OCI-LY1 (cell line): Measurements from ENCODE around the gene SLC23A2.

ENCODE experiments used
- H2AFZ ChIP-seq: fragments of 200-600 bp; sonication (generic), shearing (Covaris generic); 2 replicates; pipeline ENCODE4 v1.6.0; 2014; ENCODE audit warnings: antibody characterized with exemption, mild to moderate bottlenecking, low read length
- H3F3A ChIP-seq: fragments of 200-600 bp; sonication (generic), shearing (Covaris generic); 2 replicates; pipeline ENCODE4 v1.6.0; 2014; ENCODE audit warnings: mild to moderate bottlenecking, antibody characterized with exemption, low read length, moderate library complexity; ENCODE audit not compliant: insufficient read depth
- H3K27ac ChIP-seq: fragments of 200-600 bp; sonication (generic); 2 replicates; pipeline ENCODE4 v1.5.1; 2014; ENCODE audit warnings: low read length, mixed run types, mild to moderate bottlenecking, low read depth; ENCODE audit not compliant: poor library complexity, severe bottlenecking
- H3K27me3 ChIP-seq: fragments of 200-600 bp; sonication (generic); 2 replicates; pipeline ENCODE4 v1.6.0; 2014; ENCODE audit warnings: antibody characterized with exemption, mild to moderate bottlenecking, low read length, moderate library complexity; ENCODE audit not compliant: insufficient read depth
- H3K36me3 ChIP-seq: fragments of 200-600 bp; sonication (generic); 2 replicates; pipeline ENCODE4 v1.6.1; 2014; ENCODE audit warnings: mild to moderate bottlenecking, antibody characterized with exemption, low read length, moderate library complexity, mixed read lengths; ENCODE audit not compliant: insufficient read depth
- H3K4me1 ChIP-seq: fragments of 200-600 bp; sonication (generic); 2 replicates; pipeline ENCODE4 v1.5.1; 2014; ENCODE audit warnings: mild to moderate bottlenecking, low read length, moderate library complexity; ENCODE audit not compliant: insufficient read depth, severe bottlenecking
- H3K4me2 ChIP-seq: fragments of 200-600 bp; sonication (generic), shearing (Covaris generic); 2 replicates; pipeline ENCODE4 v1.6.1; 2014; ENCODE audit warnings: low read length
- H3K4me3 ChIP-seq: fragments of 200-600 bp; sonication (generic); 2 replicates; pipeline ENCODE4 v1.5.1; 2014; ENCODE audit warnings: low read length, low read depth, mild to moderate bottlenecking, mixed read lengths; ENCODE audit not compliant: poor library complexity, severe bottlenecking
- H3K79me2 ChIP-seq: fragments of 200-600 bp; shearing (Covaris generic); 2 replicates; pipeline ENCODE4 v1.6.1; 2016; ENCODE audit warnings: mixed run types, low read length, mixed read lengths; ENCODE audit not compliant: insufficient read depth
- H3K9ac ChIP-seq: fragments of 200-600 bp; sonication (generic), shearing (Covaris generic); 2 replicates; pipeline ENCODE4 v1.6.1; 2014; ENCODE audit warnings: mild to moderate bottlenecking, low read length, mixed read lengths
- H3K9me2 ChIP-seq: fragments of 200-600 bp; sonication (generic), shearing (Covaris generic); 2 replicates; pipeline ENCODE4 v1.6.1; 2014; ENCODE audit warnings: low read depth, mild to moderate bottlenecking, low read length, mixed read lengths
- H3K9me3 ChIP-seq: fragments of 200-600 bp; shearing (Covaris generic); 2 replicates; pipeline ENCODE4 v1.6.1; 2014; ENCODE audit warnings: low read length, mixed read lengths
- H4K20me1 ChIP-seq: fragments of 200-600 bp; sonication (generic), shearing (Covaris generic); 2 replicates; pipeline ENCODE4 v1.6.0; 2016; ENCODE audit warnings: mild to moderate bottlenecking, low read length; ENCODE audit not compliant: insufficient read depth
- CTCF ChIP-seq: fragments of 200-600 bp; sonication (generic), shearing (Covaris generic); IDR thresholded peaks from 2 replicates; pipeline ENCODE4 v1.5.1; 2017; ENCODE audit warnings: mild to moderate bottlenecking, antibody characterized with exemption, low read length, moderate library complexity, mixed read lengths
- EZH2 ChIP-seq: fragments of 200-600 bp; sonication (generic), shearing (Covaris generic); IDR thresholded peaks from 2 replicates; pipeline ENCODE4 v1.8.0; 2017; ENCODE audit warnings: borderline replicate concordance, mixed run types, mild to moderate bottlenecking, antibody characterized with exemption, low read length, moderate library complexity, mixed read lengths

The SLC23A2 gene

GRCh38 chr20:4920131-4920530, 81.2 kb downstream of the SLC23A2 start:
- H3K4me2 ChIP-seq = no peak overlapping the region
- peaks cover 24% of the 10 kb centered on the region for H3K79me2 ChIP-seq
- no peaks in the 10 kb centered on the region for H4K20me1 ChIP-seq
- peaks cover 34% of the 10 kb centered on the region for H3K4me1 ChIP-seq
- no peak overlapping the region for H3K4me3 ChIP-seq
- H2AFZ ChIP-seq = no peak overlapping the region
- H3K27ac ChIP-seq = no peak overlapping the region
- H3K27me3 ChIP-seq = no peaks in the 10 kb centered on the region
- no peaks in the 10 kb centered on the region for H3K9me2 ChIP-seq
- TF ChIP-seq EZH2 (no peak), CTCF (no peak)
- H3K9me3 ChIP-seq = no peaks in the 10 kb centered on the region
- peaks cover 26% of the 10 kb centered on the region; the same call in 1 of the 2 replicates for H3K36me3 ChIP-seq
- no peaks in the 10 kb centered on the region for H3F3A ChIP-seq
- H3K9ac ChIP-seq = no peak overlapping the region

- H2AFZ ChIP-seq = no peak overlapping the region
- peaks cover 34% of the 10 kb centered on the region for H3K4me1 ChIP-seq
- H3K27ac ChIP-seq = peak overlapping the region; percentile 52
- H4K20me1 ChIP-seq = no peaks in the 10 kb centered on the region
- H3F3A ChIP-seq = no peaks in the 10 kb centered on the region
- H3K4me2 ChIP-seq = peak overlapping the region; percentile 30; the same call in 1 of the 2 replicates
- H3K27me3 ChIP-seq = no peaks in the 10 kb centered on the region
- no peak overlapping the region for H3K4me3 ChIP-seq
- H3K36me3 ChIP-seq = peaks cover 24% of the 10 kb centered on the region; the same call in 1 of the 2 replicates
- no peaks in the 10 kb centered on the region for H3K9me3 ChIP-seq
- H3K9me2 ChIP-seq = no peaks in the 10 kb centered on the region
- no peak overlapping the region; the same call in 1 of the 2 replicates for H3K9ac ChIP-seq
- TF ChIP-seq EZH2 (no peak), CTCF (peak; percentile 22; the same call in 1 of the 2 replicates)
- peaks cover 24% of the 10 kb centered on the region for H3K79me2 ChIP-seq
Measured at GRCh38 chr20:4919047-4919704, 82.1 kb downstream of the SLC23A2 start.

GRCh38 chr20:4918473-4918872, 82.8 kb downstream of the SLC23A2 start:
- Histone ChIP-seq H3F3A (no peaks in the 10 kb centered on the region), H3K27me3 (no peaks in the 10 kb centered on the region), H3K36me3 (peaks cover 20% of the 10 kb centered on the region; the same call in 1 of the 2 replicates), H3K4me3 (no peak overlapping the region), H3K79me2 (peaks cover 24% of the 10 kb centered on the region), H3K9me3 (no peaks in the 10 kb centered on the region), H2AFZ (no peak overlapping the region), H3K4me1 (peaks cover 34% of the 10 kb centered on the region), H3K4me2 (no peak overlapping the region; the same call in 1 of the 2 replicates), H3K9ac (no peak overlapping the region), H4K20me1 (no peaks in the 10 kb centered on the region), H3K9me2 (no peaks in the 10 kb centered on the region), H3K27ac (peak overlapping the region; percentile 52)
- TF ChIP-seq EZH2 (no peak), CTCF (no peak)
